BJ (cell line): Measurements from ENCODE around the gene AHNAK2. TPM values are rescaled to one million over a fixed set of nuclear protein-coding genes. Genes with fewer than 3 reads are reported as not detected.

Experiments used
- CTCF ChIA-PET: fragments of 350-600 bp; formaldehyde crosslinking; extraction: SDS; loops from one replicate; lab custom pipeline; 2021; ENCODE audit warnings: antibody characterized with exemption, inconsistent platforms; lab: Yijun Ruan, JAX
- POLR2A ChIA-PET: fragments of 300-600 bp; sonication (Branson Sonifier 250); formaldehyde crosslinking; extraction: SDS; loops from one replicate; lab custom pipeline; 2021; ENCODE audit warnings: antibody characterized with exemption; lab: Charles Lee
- DNase-seq: peaks from one replicate; pipeline ENCODE4 v3.0.0-alpha.2; 2011; ENCODE audit warnings: low read depth
- H3K27me3 ChIP-seq: 2 replicates; pipeline ENCODE4 v1.6.0; 2011; ENCODE audit warnings: low read length; ENCODE audit not compliant: control insufficient read depth, insufficient read depth
- H3K36me3 ChIP-seq: 2 replicates; pipeline ENCODE4 v1.5.1; 2011; ENCODE audit warnings: low read length; ENCODE audit not compliant: control insufficient read depth, insufficient read depth
- H3K4me3 ChIP-seq: 2 replicates; pipeline ENCODE4 v1.5.1; 2011; ENCODE audit warnings: low read depth, mild to moderate bottlenecking, control low read depth, low read length
- CTCF ChIP-seq: IDR thresholded peaks from 2 replicates; pipeline ENCODE4 v1.5.1; 2011; ENCODE audit warnings: low read depth, mild to moderate bottlenecking, control low read depth, inconsistent platforms, low read length, moderate library complexity; ENCODE audit not compliant: insufficient read depth
- polyA plus RNA-seq: library from polyadenylated mRNA; depleted of rRNA; stranded (reverse); fragments of >200 nt; gene quantifications from 2 replicates; pipeline ENCODE4 v1.2.3, GENCODE V29; 2011

The AHNAK2 gene
- polyA plus RNA-seq, 1 experiment: 6.5 TPM

GRCh38 chr14:104932676-104933631 lies 45.2 kb downstream of the AHNAK2 start:
- DNase-seq: peak; percentile 20
- H3K36me3 ChIP-seq: no peaks in the 10 kb centered on the region
- ChIA-PET CTCF (interaction anchor here (1.0 to 6.2 kb wide), 8 partner anchors 9 to 120 kb away, joined by 3 to 42 read pairs (median 5); no protein-coding TSS in a partner anchor), POLR2A (interaction anchor here (0.6 kb wide), 2 partner anchors 31 to 41 kb away, joined by 3 to 4 read pairs; no protein-coding TSS in a partner anchor)
- H3K27me3 ChIP-seq: peaks cover 4% of the 10 kb centered on the region; the same call in 1 of the 2 replicates
- peak; percentile 66 for TF ChIP-seq CTCF
- H3K4me3 ChIP-seq: peak overlapping the region; percentile 52

- H3K36me3 ChIP-seq: no peaks in the 10 kb centered on the region
- DNase-seq: no peak
- H3K4me3 ChIP-seq: peak overlapping the region; percentile 52
- ChIA-PET CTCF (interaction anchor here (1.3 to 6.2 kb wide), 4 partner anchors 10 to 121 kb away, joined by 3 to 42 read pairs (median 8); no protein-coding TSS in a partner anchor), POLR2A (no interaction called here)
- no peak for TF ChIP-seq CTCF
- peaks cover 5% of the 10 kb centered on the region; the same call in 1 of the 2 replicates for H3K27me3 ChIP-seq
These were observed 46.2 kb downstream of the AHNAK2 start for GRCh38 chr14:104931771-104932675.

GRCh38 chr14:104931304-104931770 lies 46.8 kb downstream of the AHNAK2 start:
- H3K36me3 ChIP-seq: no peaks in the 10 kb centered on the region

GRCh38 chr14:104930526-104931303 lies 47.5 kb downstream of the AHNAK2 start:
- ChIA-PET POLR2A (no interaction called here), CTCF (interaction anchor here (1.0 to 2.5 kb wide), 3 partner anchors 18 to 115 kb away, joined by 3 to 6 read pairs (median 6); no protein-coding TSS in a partner anchor)
- TF ChIP-seq CTCF: no peak
- no peak for DNase-seq
- Histone ChIP-seq H3K36me3 (no peaks in the 10 kb centered on the region), H3K27me3 (peaks cover 5% of the 10 kb centered on the region; the same call in 1 of the 2 replicates), H3K4me3 (no peak overlapping the region)

More at GRCh38 chr14:104931304-104931770, 46.8 kb downstream of the AHNAK2 start:
- Histone ChIP-seq H3K4me3 (no peak overlapping the region), H3K27me3 (peaks cover 5% of the 10 kb centered on the region; the same call in 1 of the 2 replicates)
- POLR2A ChIA-PET: no interaction called here
- no peak for TF ChIP-seq CTCF
- no peak for DNase-seq
- CTCF ChIA-PET: interaction anchor here (2.0 kb wide), 1 partner anchor 114 kb away, joined by 6 read pairs; no protein-coding TSS in a partner anchor
